ENCODE data around the gene SERPIND1. TPM values are rescaled to one million over a fixed set of nuclear protein-coding genes. Genes with fewer than 3 reads are reported as not detected.

SERPIND1 gene
- total and polyA plus RNA-seq, 2 donors (not counting 1 experiment from before 2014, with no cell fraction given), result not detected

- no peak for DNase-seq
Measured at GRCh38 chr22:20764471-20764720, 9.5 kb upstream of the SERPIND1 start.

GRCh38 chr22:20764729-20765128 is 9.2 kb upstream of the SERPIND1 start:
- intact Hi-C loops (cut with micrococcal nuclease), result no loop called here
- TF ChIP-seq EZH2 (IDR thresholded peaks at IDR 0.05; ENCODE audit: borderline replicate concordance, insufficient read depth, low read depth, low read length, poor library complexity, severe bottlenecking), result no peak
- TF ChIP-seq CTCF (IDR thresholded peaks at IDR 0.05), result no peak
- Histone ChIP-seq H3K9ac (ENCODE audit: low read length) (no peak overlapping the region), H3K79me2 (ENCODE audit: control insufficient read depth, insufficient read depth, low read length) (no peaks in the 10 kb centered on the region), H3K4me3 (ENCODE audit: control extremely low read depth in 1 of 5, extremely low read depth in 1 of 5, insufficient read depth in 1 of 5, low read depth in 2 of 5, low read length in 4 of 5) (no peak overlapping the region), H3K4me2 (replicated peaks; ENCODE audit: low read depth, low read length, poor library complexity, severe bottlenecking) (no peak overlapping the region), H2AFZ (ENCODE audit: insufficient read depth, low read depth, low read length, poor library complexity, severe bottlenecking) (no peak overlapping the region), H3K27ac (ENCODE audit: low read length in 2 of 2) (no peak overlapping the region), H3K36me3 (replicated peaks in 1 of 2; ENCODE audit: control extremely low read depth in 1 of 2, control insufficient read depth in 1 of 2, extremely low read depth in 1 of 2, insufficient read depth in 2 of 2, low read length in 1 of 2) (peaks cover 3 to 58% of the 10 kb centered on the region in 2 experiments), H3K9me3 (ENCODE audit: control extremely low read depth in 1 of 3, control insufficient read depth in 2 of 3, insufficient read depth in 1 of 3, low read length in 2 of 3) (peaks cover 0 to 5% (median 0%) of the 10 kb centered on the region in 3 donors), H4K20me1 (ENCODE audit: control insufficient read depth, insufficient read depth, low read length, poor library complexity, severe bottlenecking) (no peaks in the 10 kb centered on the region), H3K4me1 (ENCODE audit: control insufficient read depth in 2 of 2, insufficient read depth in 2 of 2, low read length in 2 of 2) (no peaks in the 10 kb centered on the region), H3K27me3 (replicated peaks in 1 of 4; ENCODE audit: control extremely low read depth in 1 of 4, control insufficient read depth in 3 of 4, insufficient read depth in 4 of 4, low read length in 3 of 4) (no peaks in the 10 kb centered on the region)
- no peaks in the 10 kb centered on the region for H3K27me3 Mint-ChIP-seq
- 98% methylated on average over 10 of the region's 10 CpGs for WGBS (ENCODE audit: insufficient coverage)
- no peak overlapping the region for H3K4me3 Mint-ChIP-seq
- ChIA-PET POLR2A (no interaction called here), CTCF (interaction anchor here (2.0 kb wide), 1 partner anchor 20 kb away, joined by 7 read pairs; no protein-coding TSS in a partner anchor)
- no peaks in the 10 kb centered on the region for H3K9me3 Mint-ChIP-seq (ENCODE audit: insufficient read depth)
- DNase-seq, result no peak
- peaks cover 2% of the 10 kb centered on the region for H3K4me1 Mint-ChIP-seq
- no peak for ATAC-seq (ENCODE audit: low read depth)
- H3K27ac Mint-ChIP-seq, result no peak overlapping the region

More at GRCh38 chr22:20764471-20764720, 9.5 kb upstream of the SERPIND1 start:
- Histone ChIP-seq H2AFZ (ENCODE audit: insufficient read depth, low read depth, low read length, poor library complexity, severe bottlenecking) (no peak overlapping the region), H3K27me3 (replicated peaks in 1 of 4; ENCODE audit: control extremely low read depth in 1 of 4, control insufficient read depth in 3 of 4, insufficient read depth in 4 of 4, low read length in 3 of 4) (no peaks in the 10 kb centered on the region), H3K9me3 (ENCODE audit: control extremely low read depth in 1 of 3, control insufficient read depth in 2 of 3, insufficient read depth in 1 of 3, low read length in 2 of 3) (peaks cover 0 to 4% (median 0%) of the 10 kb centered on the region in 3 donors), H4K20me1 (ENCODE audit: control insufficient read depth, insufficient read depth, low read length, poor library complexity, severe bottlenecking) (no peaks in the 10 kb centered on the region), H3K4me3 (ENCODE audit: control extremely low read depth in 1 of 5, extremely low read depth in 1 of 5, insufficient read depth in 1 of 5, low read depth in 2 of 5, low read length in 4 of 5) (no peak overlapping the region), H3K36me3 (replicated peaks in 1 of 2; ENCODE audit: control extremely low read depth in 1 of 2, control insufficient read depth in 1 of 2, extremely low read depth in 1 of 2, insufficient read depth in 2 of 2, low read length in 1 of 2) (peaks cover 3 to 58% of the 10 kb centered on the region in 2 experiments), H3K4me2 (replicated peaks; ENCODE audit: low read depth, low read length, poor library complexity, severe bottlenecking) (no peak overlapping the region), H3K27ac (ENCODE audit: low read length in 2 of 2) (no peak overlapping the region), H3K79me2 (ENCODE audit: control insufficient read depth, insufficient read depth, low read length) (no peaks in the 10 kb centered on the region), H3K4me1 (ENCODE audit: control insufficient read depth in 2 of 2, insufficient read depth in 2 of 2, low read length in 2 of 2) (no peaks in the 10 kb centered on the region), H3K9ac (ENCODE audit: low read length) (no peak overlapping the region)
- no peak for TF ChIP-seq EZH2 (IDR thresholded peaks at IDR 0.05; ENCODE audit: borderline replicate concordance, insufficient read depth, low read depth, low read length, poor library complexity, severe bottlenecking)
- H3K27me3 Mint-ChIP-seq, result no peaks in the 10 kb centered on the region
- POLR2A ChIA-PET, result no interaction called here
- H3K27ac Mint-ChIP-seq, result no peak overlapping the region
- H3K4me3 Mint-ChIP-seq, result no peak overlapping the region
- intact Hi-C loops (cut with micrococcal nuclease), result no loop called here
- CTCF ChIA-PET, result interaction anchor here (2.0 kb wide), 1 partner anchor 20 kb away, joined by 7 read pairs; no protein-coding TSS in a partner anchor
- H3K4me1 Mint-ChIP-seq, result no peaks in the 10 kb centered on the region
- H3K9me3 Mint-ChIP-seq (ENCODE audit: insufficient read depth), result no peaks in the 10 kb centered on the region
- WGBS (ENCODE audit: insufficient coverage), result 84% methylated on average over 7 of the region's 7 CpGs
- no peak for ATAC-seq (ENCODE audit: low read depth)
